Measurements from ENCODE around the gene EPAS1. TPM values are rescaled to one million over a fixed set of nuclear protein-coding genes. Genes with fewer than 3 reads are reported as not detected.

Gene EPAS1
- total and polyA plus RNA-seq, 2 of the 8 experiments (the other 6 are each of a cell fraction or from before 2014, with no cell fraction given) = 2.0 to 4.9 TPM

DNA sequence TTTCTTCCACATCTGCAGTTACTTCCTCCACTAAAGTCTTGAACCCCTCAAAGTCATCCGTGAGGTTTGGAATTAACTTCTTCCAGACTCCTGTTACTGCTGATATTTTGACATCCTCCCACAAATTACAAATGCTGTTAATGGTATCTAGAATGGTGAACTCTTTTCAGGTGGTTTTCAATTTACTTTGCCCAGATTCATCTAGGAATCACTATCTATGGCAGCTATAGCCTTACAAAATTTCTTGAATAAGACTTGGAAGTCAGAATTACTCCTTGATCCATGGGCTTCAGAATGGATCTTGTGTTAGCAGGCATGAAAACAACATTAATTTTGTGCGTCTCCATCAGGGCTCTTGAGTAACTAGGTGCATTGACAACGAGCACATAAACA, 19.9 kb downstream of the EPAS1 start:
- peaks cover 0 to 3% (median 1%) of the 10 kb centered on the region in 4 experiments; a peak in 1 of 7 replicates for H3K4me1 ChIP-seq (replicated peaks in 1 of 4; ENCODE audit: control insufficient read depth in 3 of 4, insufficient read depth in 4 of 4, low read length in 3 of 4)
- H2AK5ac ChIP-seq (ENCODE audit: low read depth, low read length) = no peak overlapping the region
- no peak overlapping the region for H2AFZ ChIP-seq (ENCODE audit: low read length)
- H3K56ac ChIP-seq (replicated peaks; ENCODE audit: insufficient read length, low read depth, low read length) = no peak overlapping the region
- DNase-seq (ENCODE audit: low read depth in 1 of 2, low spot score in 2 of 2) (no peak), FAIRE-seq (no peak)
- H2BK5ac ChIP-seq (ENCODE audit: low read depth, low read length) = no peak overlapping the region
- no peak overlapping the region for H4K91ac ChIP-seq (replicated peaks; ENCODE audit: insufficient read length, low read length)
- peaks cover 0 to 1% (median 0%) of the 10 kb centered on the region in 4 experiments; a peak in 1 of 7 replicates for H3K27me3 ChIP-seq (replicated peaks in 1 of 4; ENCODE audit: control insufficient read depth in 3 of 4, extremely low read depth in 1 of 4, insufficient read depth in 3 of 4, low read length in 3 of 4)
- no peak overlapping the region for H2BK20ac ChIP-seq (ENCODE audit: low read length)
- ChIA-PET CTCF (ENCODE audit: partially characterized antibody) (interaction anchor here (1.5 kb wide), 1 partner anchor 304 kb away, joined by 3 read pairs; no protein-coding TSS in a partner anchor), POLR2A (ENCODE audit: partially characterized antibody) (no interaction called here)
- H3K36me3 ChIP-seq (ENCODE audit: control insufficient read depth in 2 of 4, insufficient read depth in 4 of 4, low read length in 3 of 4) = no peaks in the 10 kb centered on the region
- no peak overlapping the region for H3K23ac ChIP-seq (ENCODE audit: insufficient read length)
- no peaks in the 10 kb centered on the region for H3K23me2 ChIP-seq (ENCODE audit: low read depth, low read length)
- H3K9ac ChIP-seq (replicated peaks in 1 of 4; ENCODE audit: extremely low read depth in 1 of 4, low read depth in 3 of 4, low read length in 3 of 4) = no peak overlapping the region
- H3K4ac ChIP-seq (replicated peaks; ENCODE audit: insufficient read length, low read depth, low read length) = no peak overlapping the region
- H3K14ac ChIP-seq (ENCODE audit: insufficient read length) = no peak overlapping the region
- 94% methylated on average over 3 of the region's 3 CpGs; no CpG with 5 or more reads in 1 of the 2 experiments for WGBS, 2 experiments (ENCODE audit: extremely low coverage in 1 of 2, insufficient coverage in 1 of 2, insufficient read length in 1 of 2, insufficient replicate concordance in 2 of 2, low coverage in 1 of 2, low lambda C conversion rate in 2 of 2, missing lambda C conversion rate in 1 of 2)
- no peak overlapping the region for H2BK120ac ChIP-seq (replicated peaks; ENCODE audit: low read depth, low read length)
- H4K20me1 ChIP-seq (replicated peaks in 1 of 2; ENCODE audit: control insufficient read depth in 1 of 2, insufficient read depth in 2 of 2, low read length in 2 of 2) = no peaks in the 10 kb centered on the region
- H3K79me2 ChIP-seq (ENCODE audit: control insufficient read depth in 1 of 2, insufficient read depth in 2 of 2, low read length in 2 of 2) = no peaks in the 10 kb centered on the region
- no peak overlapping the region for H3K27ac ChIP-seq (ENCODE audit: low read depth, low read length)
- no peak overlapping the region for H2BK12ac ChIP-seq (ENCODE audit: low read depth, low read length)
- H2BK15ac ChIP-seq (ENCODE audit: low read length) = no peak overlapping the region
- H3K4me2 ChIP-seq (ENCODE audit: insufficient read depth in 1 of 2, low read depth in 2 of 2, low read length in 2 of 2) = no peak overlapping the region
- no peaks in the 10 kb centered on the region for H3K9me3 ChIP-seq (ENCODE audit: insufficient read depth in 2 of 2, low read depth in 1 of 2, low read length in 1 of 2)
- no peak overlapping the region for H4K5ac ChIP-seq (ENCODE audit: insufficient read length, low read depth, low read length)
- H3K18ac ChIP-seq (ENCODE audit: extremely low read depth, low read length) = no peak overlapping the region
- H3K4me3 ChIP-seq (ENCODE audit: extremely low read depth in 1 of 4, insufficient read depth in 2 of 4, low read depth in 3 of 4, low read length in 4 of 4) = no peak overlapping the region
- H3K79me1 ChIP-seq (ENCODE audit: low read depth, low read length) = no peaks in the 10 kb centered on the region
- no peak overlapping the region for H4K8ac ChIP-seq (ENCODE audit: extremely low read depth, insufficient read depth, low read length)
- TF ChIP-seq CHD2 (IDR thresholded peaks at IDR 0.05; ENCODE audit: low read length) = no peak
- TF ChIP-seq TAF7 (optimal IDR thresholded peaks at IDR 0.05; ENCODE audit: borderline replicate concordance, low read depth, low read length) = no peak
- no peak for TF ChIP-seq MAFK (IDR thresholded peaks at IDR 0.05; ENCODE audit: low read depth, low read length)
- no peak for TF ChIP-seq SAP30 (IDR thresholded peaks at IDR 0.05; ENCODE audit: insufficient read depth, insufficient replicate concordance, low read length)
- TF ChIP-seq FOSL1 (IDR thresholded peaks at IDR 0.05; ENCODE audit: insufficient read depth, low read depth, low read length) = no peak
- TF ChIP-seq, protein P1, sequence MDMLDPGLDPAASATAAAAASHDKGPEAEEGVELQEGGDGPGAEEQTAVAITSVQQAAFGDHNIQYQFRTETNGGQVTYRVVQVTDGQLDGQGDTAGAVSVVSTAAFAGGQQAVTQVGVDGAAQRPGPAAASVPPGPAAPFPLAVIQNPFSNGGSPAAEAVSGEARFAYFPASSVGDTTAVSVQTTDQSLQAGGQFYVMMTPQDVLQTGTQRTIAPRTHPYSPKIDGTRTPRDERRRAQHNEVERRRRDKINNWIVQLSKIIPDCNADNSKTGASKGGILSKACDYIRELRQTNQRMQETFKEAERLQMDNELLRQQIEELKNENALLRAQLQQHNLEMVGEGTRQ (IDR thresholded peaks at IDR 0.05; ENCODE audit: low read length) = no peak
- no peak for TF ChIP-seq NANOG (IDR thresholded peaks at IDR 0.05; ENCODE audit: insufficient read depth, low read depth, low read length, poor library complexity, severe bottlenecking)
- TF ChIP-seq, protein P2, sequence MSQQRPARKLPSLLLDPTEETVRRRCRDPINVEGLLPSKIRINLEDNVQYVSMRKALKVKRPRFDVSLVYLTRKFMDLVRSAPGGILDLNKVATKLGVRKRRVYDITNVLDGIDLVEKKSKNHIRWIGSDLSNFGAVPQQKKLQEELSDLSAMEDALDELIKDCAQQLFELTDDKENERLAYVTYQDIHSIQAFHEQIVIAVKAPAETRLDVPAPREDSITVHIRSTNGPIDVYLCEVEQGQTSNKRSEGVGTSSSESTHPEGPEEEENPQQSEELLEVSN (IDR thresholded peaks at IDR 0.05) = no peak
- no peak for TF ChIP-seq KDM1A (IDR thresholded peaks at IDR 0.05; ENCODE audit: borderline replicate concordance, low read length)
- TF ChIP-seq CBX8 (IDR thresholded peaks at IDR 0.05; ENCODE audit: borderline replicate concordance, low read depth, low read length) = no peak
- no peak for TF ChIP-seq KDM4A (IDR thresholded peaks at IDR 0.05; ENCODE audit: low read depth, low read length, severe bottlenecking)
- no peak for TF ChIP-seq SIN3A (conservative IDR thresholded peaks at IDR 0.05 in 1 of 2, IDR thresholded peaks at IDR 0.05 in 1 of 2; ENCODE audit: low read depth in 1 of 2, low read length in 2 of 2)
